GM21360 (cell line): ENCODE measurements around the gene LRP1B.
A peak's percentile ranks its signal among the peaks of the same experiment; 100 is the strongest.

Experiments used
- ATAC-seq: cut with Tn5 transposase; IDR thresholded peaks from one replicate; pipeline ENCODE4 v1.9.1; 2021; ENCODE audit warnings: mild to moderate bottlenecking, moderate library complexity; ENCODE audit not compliant: unreplicated experiment

Gene LRP1B

DNA sequence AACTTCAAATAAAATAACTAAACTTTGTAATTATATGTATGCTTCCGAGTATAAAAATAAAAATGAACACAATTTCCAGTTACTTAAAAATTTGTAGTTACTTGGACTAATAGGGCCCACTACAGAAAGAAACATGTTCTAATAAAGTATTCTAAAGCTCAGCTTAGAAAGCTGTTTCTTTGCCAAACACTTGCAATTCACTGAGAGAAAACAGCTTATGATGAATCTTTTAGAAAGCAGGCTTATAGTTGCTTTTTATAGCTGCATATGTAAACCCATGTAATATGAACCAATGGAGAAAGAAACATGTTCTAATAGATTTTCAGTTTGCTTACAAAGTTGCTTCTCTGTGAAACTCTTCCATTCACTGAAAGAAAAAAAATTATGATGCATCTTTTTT, 766.0 kb downstream of the LRP1B start:
- no peak for ATAC-seq

DNA sequence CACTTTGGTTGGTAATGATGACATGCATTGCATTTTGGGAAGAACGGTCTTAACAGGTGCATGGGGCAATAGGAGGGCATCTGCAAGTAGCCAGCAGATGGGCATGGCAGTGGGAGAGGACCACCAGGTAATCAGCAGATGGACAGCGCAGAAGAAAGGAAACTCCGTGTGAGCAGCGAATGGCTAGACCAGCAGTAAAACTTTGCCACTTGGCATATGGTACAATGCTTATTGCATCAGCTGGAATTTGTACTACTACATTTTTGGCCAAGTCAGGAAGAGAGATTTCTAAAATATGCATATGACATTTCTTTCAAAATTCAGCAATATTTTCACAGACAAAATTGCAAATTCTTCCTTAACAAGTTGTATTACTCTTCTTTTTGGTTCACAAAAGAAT, 768.5 kb downstream of the LRP1B start:
- no peak for ATAC-seq

DNA sequence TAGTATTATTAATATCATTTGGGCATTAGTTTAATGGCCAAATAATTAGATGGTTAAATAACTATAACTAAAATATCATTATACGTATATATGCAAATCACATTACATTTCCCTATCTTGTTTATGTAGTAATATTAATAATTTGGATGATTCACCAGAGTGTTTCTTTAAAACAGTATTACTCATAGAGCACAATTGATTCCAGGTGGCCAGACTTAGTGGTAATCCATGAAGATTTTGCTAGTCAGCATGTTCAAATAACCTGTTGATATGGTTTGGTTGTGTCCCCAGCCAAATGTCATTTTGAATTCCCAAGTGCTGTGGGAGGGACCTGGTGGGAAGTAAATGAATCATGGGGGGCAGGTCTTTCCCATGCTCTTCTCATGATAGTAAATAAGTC, 782.3 kb downstream of the LRP1B start:
- ATAC-seq: no peak

DNA sequence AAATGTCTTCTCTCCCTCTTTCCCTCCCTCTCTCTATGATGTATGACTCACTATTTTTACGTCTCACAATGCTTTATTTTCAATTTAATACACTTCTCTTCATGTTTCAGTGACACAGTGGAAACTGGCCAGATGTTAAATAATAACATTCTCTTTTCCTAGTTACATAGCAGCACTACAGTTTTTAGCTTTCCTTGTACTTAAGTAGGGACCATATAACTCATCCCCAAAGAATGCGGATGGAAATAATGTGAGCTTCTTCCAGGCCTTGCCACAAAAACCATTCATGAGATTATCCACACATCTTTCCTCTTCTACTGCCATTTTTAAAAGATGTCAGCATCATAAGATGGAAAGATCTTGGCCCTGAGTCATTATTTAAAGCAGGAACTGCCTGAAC, 789.4 kb downstream of the LRP1B start:
- ATAC-seq: no peak

DNA sequence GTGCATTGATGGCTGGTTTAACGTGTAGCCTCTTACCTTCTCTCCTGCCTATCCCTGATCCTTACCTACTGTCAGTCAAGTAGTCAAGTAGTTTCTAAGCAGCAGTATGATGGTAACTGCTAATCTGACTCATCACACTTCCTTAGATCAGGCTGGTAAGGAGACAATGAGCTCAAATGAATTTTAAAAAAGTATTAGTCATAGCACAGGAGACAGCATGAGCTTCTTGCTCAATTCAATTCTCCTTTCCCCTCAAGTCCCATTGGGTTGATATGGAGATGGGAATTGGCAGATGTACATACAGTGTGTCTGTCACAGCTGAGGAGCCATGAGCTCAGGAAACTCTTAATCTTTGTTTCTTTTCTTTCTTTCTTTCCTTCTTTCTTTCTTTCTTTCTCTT, 799.7 kb downstream of the LRP1B start:
- ATAC-seq: no peak

DNA sequence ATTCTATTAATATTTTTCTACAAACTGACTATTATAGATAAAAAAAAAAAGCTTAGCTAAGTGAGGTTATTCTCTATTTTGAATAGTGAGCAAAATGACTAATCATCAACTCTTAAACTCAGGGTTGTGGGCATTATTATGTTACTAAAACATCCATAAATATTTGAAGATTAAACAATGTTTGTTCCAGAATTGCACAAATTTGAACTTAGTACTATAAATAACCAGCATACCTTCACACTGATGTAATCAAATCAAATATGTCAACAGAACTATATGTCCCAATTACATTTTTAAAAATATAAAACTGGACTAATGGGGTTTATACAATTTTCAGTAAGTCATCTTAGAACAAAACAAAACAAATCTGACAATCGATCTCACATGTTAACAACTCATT, 800.9 kb downstream of the LRP1B start:
- ATAC-seq: no peak

DNA sequence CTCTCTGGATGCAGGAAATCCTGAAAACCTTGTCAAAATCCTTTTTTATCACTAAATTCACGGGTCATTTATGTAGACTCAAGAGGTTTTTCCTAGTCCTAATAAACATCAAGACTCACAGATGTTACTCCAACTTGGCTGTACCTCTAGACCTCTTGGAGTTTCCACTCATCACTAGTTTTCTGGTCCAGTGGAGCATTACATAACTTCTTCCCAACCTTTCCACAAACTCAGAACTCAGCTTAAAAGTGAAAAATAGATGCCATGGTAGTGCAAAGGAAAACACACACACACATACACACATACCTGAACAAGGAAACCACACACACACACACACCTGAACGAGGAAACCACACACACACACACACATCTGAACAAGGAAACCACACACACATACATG, 807.2 kb downstream of the LRP1B start:
- no peak for ATAC-seq

DNA sequence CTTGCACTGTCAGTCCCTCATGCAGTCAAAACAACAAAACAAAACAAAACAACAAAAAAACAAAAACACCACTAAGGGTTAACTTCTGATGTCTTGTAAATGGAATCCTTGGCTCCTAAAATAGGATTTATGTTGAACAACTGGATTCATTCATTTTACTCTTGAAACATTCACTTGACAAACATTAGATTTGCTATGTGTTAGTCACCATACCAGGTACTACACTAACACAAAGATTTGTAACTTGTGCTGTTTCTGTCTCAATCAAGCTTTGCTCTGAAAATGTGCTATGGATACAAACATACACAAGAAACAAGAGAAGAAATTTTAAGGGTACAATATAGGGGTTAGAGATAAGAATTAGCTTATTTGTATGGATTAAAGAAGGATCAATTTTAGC, 812.8 kb downstream of the LRP1B start:
- ATAC-seq: no peak

DNA sequence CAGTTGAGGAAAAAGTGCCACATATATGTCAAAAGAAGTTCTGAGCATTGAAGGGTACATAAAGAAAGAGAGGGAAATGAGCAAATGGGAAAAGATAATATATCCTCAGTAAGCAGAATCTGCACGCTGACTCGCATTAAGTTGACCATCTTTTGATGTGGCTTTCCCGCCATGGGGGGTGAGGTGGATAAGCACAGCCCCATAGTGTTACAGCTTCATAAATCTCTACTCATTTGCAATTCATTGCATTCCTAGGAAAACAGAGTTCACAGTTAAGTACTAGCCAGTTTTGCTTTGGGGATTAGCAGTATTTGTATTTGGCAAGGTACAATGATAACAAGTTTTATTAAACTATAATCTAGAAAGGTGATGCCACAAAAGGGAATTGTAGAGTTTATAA, 814.2 kb downstream of the LRP1B start:
- ATAC-seq: no peak

DNA sequence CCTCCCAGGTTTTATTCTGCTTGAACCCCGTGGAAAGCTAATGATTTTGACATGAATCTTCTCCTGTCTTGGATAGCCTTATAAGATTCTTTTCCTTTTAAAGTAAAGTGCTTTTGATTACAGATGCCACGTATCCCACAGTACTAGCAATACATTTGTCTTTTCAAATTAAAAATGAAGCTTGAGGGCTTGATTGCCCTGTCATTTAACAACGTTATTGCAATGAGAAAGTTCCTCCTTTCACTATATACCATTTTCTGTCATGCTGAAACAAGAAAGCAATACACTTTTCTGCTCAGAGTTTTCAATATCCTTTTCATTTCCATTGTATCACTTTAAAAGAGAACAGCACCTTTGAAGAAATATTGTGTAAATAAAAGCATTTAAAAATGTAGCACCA, 814.7 kb downstream of the LRP1B start:
- ATAC-seq: no peak

DNA sequence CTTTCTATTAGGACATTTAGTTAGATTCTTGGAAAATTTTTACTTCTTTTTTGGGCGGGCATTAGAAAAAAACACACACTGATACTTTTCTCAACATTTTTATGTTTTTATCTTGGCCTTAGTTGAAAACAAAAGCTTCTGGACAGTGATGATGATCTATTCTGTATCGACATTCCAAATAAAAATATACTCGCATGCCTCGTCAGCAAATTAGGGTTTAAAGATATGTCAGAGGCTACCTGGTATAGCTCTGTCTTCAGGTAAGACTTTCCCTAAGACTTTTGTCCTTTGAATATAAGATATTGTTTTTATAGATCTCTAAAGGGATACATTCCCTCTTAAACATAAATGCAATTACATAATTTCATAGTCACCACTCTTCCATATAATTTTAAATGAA, 816.8 kb downstream of the LRP1B start:
- ATAC-seq: no peak

DNA sequence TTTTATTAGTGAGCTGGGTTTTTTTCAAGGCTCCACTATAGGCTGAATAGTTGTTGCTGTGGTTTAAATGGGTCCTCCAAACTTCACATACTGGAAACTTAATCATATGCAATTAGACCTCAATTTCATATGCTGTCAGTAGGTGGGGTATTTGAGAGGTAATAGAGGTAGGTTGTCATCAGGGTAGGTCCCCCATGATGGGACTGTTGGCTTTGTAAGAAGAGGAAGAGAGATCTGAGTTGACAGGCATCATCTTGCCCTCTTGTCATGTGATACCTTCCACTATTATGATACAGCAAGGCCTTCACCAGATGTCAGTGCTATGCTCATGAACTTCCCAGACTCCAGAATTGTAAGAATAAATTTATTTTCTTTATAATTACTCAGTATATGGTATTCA, 819.4 kb downstream of the LRP1B start:
- peak; percentile 49 for ATAC-seq

DNA sequence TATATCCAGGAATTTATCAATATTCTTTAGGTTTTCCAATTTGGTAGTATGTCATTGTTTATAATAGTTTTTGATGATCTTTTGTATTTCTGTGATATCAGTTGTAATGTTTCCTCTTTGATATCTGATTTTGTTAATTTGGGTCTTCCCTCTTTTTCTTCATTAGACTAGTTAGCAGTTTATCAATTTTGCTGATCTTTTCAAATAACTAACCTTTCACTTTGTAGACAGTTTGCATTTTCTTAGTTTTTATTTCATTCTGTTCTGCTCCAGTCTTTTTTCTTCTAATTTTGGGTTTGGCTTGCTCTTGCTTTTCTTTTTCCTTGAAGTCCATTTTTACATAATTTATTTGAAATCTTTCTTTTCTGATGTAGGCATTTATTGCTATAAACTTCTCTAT, 824.4 kb downstream of the LRP1B start:
- ATAC-seq: no peak

DNA sequence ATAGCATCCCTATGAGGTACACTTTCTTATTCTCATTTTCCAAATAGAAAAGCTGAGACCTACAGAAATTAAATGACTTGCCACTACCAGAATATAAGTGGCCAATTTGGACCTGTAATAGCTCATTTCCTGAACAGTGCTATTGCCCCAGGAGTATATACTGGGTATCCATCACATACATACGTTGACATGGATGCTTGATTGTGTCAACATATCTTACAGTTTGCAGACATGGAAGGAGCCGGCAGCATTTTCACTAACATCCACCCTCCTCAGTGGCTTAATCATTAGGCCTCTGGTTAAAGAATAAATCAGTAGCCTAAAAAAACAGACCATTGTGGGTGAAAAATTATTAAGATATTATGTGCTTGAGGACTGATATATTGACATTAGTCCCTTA, 829.3 kb downstream of the LRP1B start:
- ATAC-seq: no peak

DNA sequence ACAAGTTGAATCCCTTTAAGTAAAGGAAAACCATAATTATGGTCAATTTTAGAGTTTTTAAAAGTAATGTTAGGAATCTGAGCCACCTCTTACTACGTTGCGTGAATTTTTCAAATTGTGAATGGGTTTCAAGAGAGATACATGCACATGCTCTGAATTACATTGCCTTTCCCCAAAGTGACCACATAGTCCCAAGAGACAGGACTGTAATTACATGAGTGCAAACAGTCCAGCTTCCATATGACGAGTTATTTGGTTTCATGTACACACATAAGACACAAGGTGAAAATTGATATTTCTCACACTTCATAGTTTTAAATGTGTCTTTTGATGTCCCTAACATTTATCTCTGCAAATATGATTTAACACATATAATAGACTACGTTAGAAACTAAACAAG, 850.8 kb downstream of the LRP1B start:
- ATAC-seq: no peak

DNA sequence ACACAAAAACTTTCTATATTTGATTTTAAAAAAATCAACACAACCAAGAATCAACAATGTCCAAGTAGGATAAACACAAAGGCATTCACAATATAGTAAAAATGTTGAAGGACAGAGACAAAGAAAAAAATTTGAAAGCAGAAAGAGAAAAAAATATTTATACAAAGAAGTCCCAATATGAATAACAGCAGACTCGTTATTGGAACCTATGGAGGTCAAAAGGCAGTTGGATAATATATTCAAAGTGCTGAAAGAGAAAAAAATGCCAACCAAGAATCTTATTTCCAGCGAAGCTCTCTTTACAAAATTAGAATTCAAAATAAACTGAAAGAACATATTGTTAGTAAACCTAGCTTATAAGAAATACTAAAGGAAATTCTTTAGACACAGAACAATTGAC, 859.5 kb downstream of the LRP1B start:
- no peak for ATAC-seq

DNA sequence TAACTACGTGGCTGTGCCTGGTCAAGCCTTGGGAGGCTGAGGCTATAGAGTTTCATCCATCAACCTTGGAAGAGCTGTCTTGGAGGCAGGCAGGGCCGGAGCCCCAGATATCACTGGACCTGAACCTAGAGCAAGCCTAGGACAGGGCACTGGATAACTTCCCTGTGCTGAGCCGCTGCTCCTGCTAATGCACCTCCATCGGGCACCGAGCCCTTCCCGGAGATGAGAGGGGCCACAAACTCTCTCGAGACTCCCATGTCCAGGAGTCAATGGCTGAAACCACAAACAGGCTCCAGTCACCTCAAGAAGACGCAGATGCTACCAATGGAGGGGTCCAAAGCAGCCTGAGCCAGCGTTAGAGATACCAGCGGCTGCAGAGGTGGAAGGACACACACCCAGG, 866.0 kb downstream of the LRP1B start:
- no peak for ATAC-seq

DNA sequence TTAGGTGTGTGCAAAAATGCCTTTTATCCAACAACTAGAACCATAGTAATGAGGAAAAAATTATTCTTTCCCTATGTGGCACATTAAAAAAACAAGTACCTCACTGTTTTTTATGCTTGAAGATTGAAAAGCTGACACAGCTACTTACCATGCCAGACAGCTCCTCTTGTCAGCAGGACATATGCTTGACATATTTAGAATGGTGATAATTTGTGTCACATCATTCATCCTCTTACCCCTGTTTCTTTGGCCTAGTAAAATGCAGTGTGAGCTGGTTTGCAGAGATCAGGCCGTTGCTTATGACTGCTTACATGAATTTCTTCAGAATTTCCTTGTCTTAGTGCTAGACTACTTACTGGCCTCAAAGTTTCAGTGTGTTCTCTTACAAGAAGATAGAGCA, 869.9 kb downstream of the LRP1B start:
- no peak for ATAC-seq

DNA sequence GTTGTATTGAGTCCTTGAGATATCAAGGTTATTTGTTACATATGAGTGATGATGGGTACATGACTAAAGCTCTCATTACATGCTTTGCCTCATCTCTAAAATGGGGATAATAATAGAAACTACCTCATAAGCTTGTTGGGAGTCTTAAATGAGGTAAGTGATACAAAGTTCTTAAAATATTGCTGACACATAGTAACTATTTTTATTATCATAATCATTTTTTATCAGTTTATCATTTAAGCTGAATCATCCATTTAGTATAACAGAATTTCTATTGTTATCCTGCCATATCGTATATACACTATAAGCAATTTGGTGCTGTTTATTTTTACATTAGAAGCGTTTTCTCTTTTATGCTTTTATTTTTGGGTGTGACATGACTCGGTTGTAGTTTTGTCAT, 871.1 kb downstream of the LRP1B start:
- no peak for ATAC-seq

DNA sequence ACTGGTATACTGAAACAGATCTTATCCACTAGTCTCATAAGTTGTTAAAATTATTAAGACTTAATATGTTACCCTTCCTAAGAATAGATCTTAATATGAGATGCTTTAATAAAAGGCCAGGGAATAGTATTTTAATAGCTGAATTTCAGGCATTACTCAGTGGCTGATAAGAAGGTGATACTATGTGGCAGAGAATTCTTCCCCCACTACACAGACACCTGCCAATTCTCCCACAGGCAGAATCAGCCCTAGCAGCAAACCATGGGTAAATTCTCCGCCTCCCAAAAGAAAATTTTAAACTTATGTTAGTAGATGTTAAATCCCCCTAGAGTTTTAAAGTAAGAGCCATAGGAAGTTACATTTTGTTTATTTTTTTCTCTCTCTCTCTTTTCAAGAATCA, 888.8 kb downstream of the LRP1B start:
- no peak for ATAC-seq

DNA sequence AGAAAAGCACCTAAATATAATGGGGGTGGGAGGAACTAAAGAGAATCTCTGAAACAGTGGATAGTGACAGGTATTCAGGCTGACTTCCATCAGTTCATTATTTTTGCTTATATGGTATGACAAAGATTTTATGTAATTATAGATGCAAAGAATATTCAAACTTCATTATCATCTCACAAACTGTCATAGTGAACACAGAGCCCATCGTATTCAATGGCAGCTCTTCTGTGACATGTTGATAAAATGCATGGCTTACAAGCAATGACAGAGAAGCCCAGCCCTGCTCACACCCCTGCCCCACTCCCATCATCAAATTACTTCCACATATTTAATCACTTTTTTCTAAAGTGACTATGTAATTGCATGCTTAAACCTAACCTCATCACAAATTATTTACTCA, 904.3 kb downstream of the LRP1B start:
- no peak for ATAC-seq

DNA sequence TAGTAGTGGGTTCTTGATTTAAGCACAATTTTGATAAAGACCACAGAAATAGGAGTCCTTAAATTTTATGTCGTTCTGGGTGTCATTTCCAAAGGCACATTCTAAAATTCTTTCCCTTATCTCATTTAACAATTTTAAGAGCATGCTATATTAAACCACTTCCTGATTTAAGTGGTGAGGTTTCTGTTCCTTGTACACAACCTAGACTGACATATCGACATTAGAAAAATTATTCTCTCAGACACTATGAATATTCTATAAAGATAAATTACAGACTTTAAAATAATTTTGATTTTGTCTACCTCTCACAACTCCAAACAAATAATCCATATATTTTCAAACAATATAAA, 923.8 kb downstream of the LRP1B start:
- ATAC-seq: peak; percentile 51

DNA sequence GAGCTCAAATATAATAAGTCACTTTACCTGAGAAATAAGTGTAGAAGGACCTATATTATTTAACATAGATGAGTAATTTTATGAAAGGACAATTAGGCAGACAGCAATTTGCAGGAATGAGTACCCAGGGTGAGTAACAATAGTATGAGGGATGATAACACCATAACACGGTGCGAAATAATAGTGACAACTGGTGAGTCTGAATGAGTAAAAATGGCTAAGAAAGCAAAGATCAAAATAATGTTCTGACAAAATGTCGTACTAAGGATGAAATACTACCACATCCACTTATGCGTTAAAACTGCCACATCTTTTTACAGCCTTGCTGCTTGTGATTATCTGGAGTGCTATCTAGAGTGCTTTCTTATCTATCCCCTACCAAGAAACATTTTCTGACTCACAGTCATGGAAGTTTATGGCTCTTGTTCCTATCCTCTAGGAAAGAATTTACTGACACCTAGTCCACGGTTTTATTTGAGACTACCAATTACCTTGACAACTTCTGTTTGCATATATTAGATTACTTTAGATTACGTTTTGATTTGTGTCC, 929.7 kb downstream of the LRP1B start:
- no peak for ATAC-seq

DNA sequence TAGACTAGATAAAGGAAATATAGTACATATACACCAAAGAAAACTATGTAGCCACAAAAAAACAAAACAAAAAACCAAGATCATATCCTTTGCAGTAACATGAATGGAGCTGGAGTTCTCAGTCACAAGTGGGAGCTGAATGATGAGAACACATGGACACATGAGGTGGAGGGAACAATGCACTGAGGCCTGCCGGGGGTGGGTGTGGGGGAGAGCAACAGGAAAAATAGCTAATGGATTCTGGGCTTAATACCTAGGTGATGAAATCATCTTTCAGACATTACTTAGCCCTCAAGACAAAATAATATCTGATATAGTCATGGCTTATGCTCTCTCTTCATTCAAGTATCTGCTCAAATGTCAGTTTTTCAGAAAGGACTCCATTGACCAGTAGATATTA, 930.6 kb downstream of the LRP1B start:
- ATAC-seq: no peak
